Ascending aorta (tissue), 2 donors: ENCODE results near the gene CEMIP. TPM values are rescaled to one million over a fixed set of nuclear protein-coding genes. Genes with fewer than 3 reads are reported as not detected.

Experiments
- DNase-seq, 2 donors: peaks; one replicate each; pipeline ENCODE4 v3.0.0-alpha.2; 2019; ENCODE audit warnings: low spot score in 2 of 2
- H3K27ac ChIP-seq, 2 donors: fragments of 200-600 bp; sonication (generic); one replicate each; pipeline ENCODE4 v1.5.1; 2016 to 2017; ENCODE audit warnings: mild to moderate bottlenecking in 1 of 2
- H3K27me3 ChIP-seq: fragments of 200-600 bp; sonication (generic); one replicate; pipeline ENCODE4 v1.5.1; 2017
- H3K36me3 ChIP-seq, 2 donors: fragments of 200-600 bp; sonication (generic); one replicate each; pipeline ENCODE4 v1.5.1; 2016
- H3K4me1 ChIP-seq, 2 donors: fragments of 200-600 bp; sonication (generic); one replicate each; pipeline ENCODE4 v1.5.1; 2016 to 2017; ENCODE audit warnings: mild to moderate bottlenecking in 1 of 2
- H3K4me3 ChIP-seq, 2 donors: fragments of 200-600 bp; sonication (generic); one replicate each; pipeline ENCODE4 v1.5.1; 2016 to 2017; ENCODE audit warnings: mild to moderate bottlenecking in 1 of 2
- H3K9me3 ChIP-seq, 2 donors: fragments of 200-600 bp; sonication (generic); one replicate each; pipeline ENCODE4 v1.5.1; 2016
- CTCF ChIP-seq, 3 experiments: fragments of 200-600 bp in 2 of 3; fragments of 450-650 bp in 1 of 3; sonication (generic) in 2 of 3; IDR thresholded peaks; one replicate each; pipeline ENCODE4 v1.5.1; 2016 to 2019; ENCODE audit warnings: antibody characterized with exemption in 3 of 3, mild to moderate bottlenecking in 1 of 3, moderate library complexity in 1 of 3
- intact Hi-C: fragments of 100-400 bp; cut with DNase I; formaldehyde crosslinking; loops from one replicate; pipeline ENCODE4 v1.15.1; 2023
- total RNA-seq: library from RNA; depleted of rRNA; stranded (reverse); fragments of >200 nt; gene quantifications from one replicate; pipeline ENCODE4 v1.1.0, GENCODE V29; 2016

The CEMIP gene
- total RNA-seq, 1 donor from 2014 or later = not detected

- Histone ChIP-seq H3K36me3 (peaks cover 21 to 22% of the 10 kb centered on the region in 2 donors), H3K27me3 (no peaks in the 10 kb centered on the region), H3K4me3 (no peak overlapping the region), H3K27ac (no peak overlapping the region), H3K9me3 (no peaks in the 10 kb centered on the region), H3K4me1 (peaks cover 0 to 12% of the 10 kb centered on the region in 2 donors)
- TF ChIP-seq CTCF (IDR thresholded peaks at IDR 0.05) = no peak
- intact Hi-C loops = loop anchor here (10.0 kb wide), 1 partner anchor 1057 kb away; no protein-coding TSS in a partner anchor
- no peak for DNase-seq
Observed at GRCh38 chr15:80982205-80982604, 203.0 kb downstream of the CEMIP start.

- H3K9me3 ChIP-seq = no peaks in the 10 kb centered on the region
- DNase-seq = no peak
- H3K36me3 ChIP-seq = peaks cover 21 to 22% of the 10 kb centered on the region in 2 donors
- H3K4me1 ChIP-seq = peaks cover 0 to 12% of the 10 kb centered on the region in 2 donors
- H3K4me3 ChIP-seq = no peak overlapping the region
- no peaks in the 10 kb centered on the region for H3K27me3 ChIP-seq
- TF ChIP-seq CTCF (IDR thresholded peaks at IDR 0.05) = no peak
- intact Hi-C loops = loop anchor here (10.0 kb wide), 1 partner anchor 1058 kb away; no protein-coding TSS in a partner anchor
- no peak overlapping the region for H3K27ac ChIP-seq
Observed at GRCh38 chr15:80982839-80983238, 203.7 kb downstream of the CEMIP start.

- no peak for TF ChIP-seq CTCF (IDR thresholded peaks at IDR 0.05)
- Histone ChIP-seq H3K4me3 (no peak overlapping the region), H3K27ac (peak overlapping the region in 1 of 2 donors; percentile 36), H3K9me3 (no peaks in the 10 kb centered on the region), H3K4me1 (peaks cover 0 to 21% of the 10 kb centered on the region in 2 donors), H3K36me3 (peaks cover 12 to 19% of the 10 kb centered on the region in 2 donors), H3K27me3 (no peaks in the 10 kb centered on the region)
- DNase-seq = peak in 1 of 2 donors; percentile 58
- intact Hi-C loops = loop anchor here (5.0 to 10.0 kb wide), 3 partner anchors 282 to 1060 kb away; no protein-coding TSS in a partner anchor
Observed at GRCh38 chr15:80984856-80985255, 205.7 kb downstream of the CEMIP start.

- H3K27ac ChIP-seq = no peak overlapping the region
- peaks cover 1 to 10% of the 10 kb centered on the region in 2 donors for H3K36me3 ChIP-seq
- intact Hi-C loops = loop anchor here (5.0 to 10.0 kb wide), 3 partner anchors 281 to 1061 kb away; no protein-coding TSS in a partner anchor
- H3K9me3 ChIP-seq = no peaks in the 10 kb centered on the region
- peaks cover 0 to 28% of the 10 kb centered on the region in 2 donors for H3K4me1 ChIP-seq
- no peak for TF ChIP-seq CTCF (IDR thresholded peaks at IDR 0.05)
- DNase-seq = peak in 1 of 2 donors; percentile 21
- H3K4me3 ChIP-seq = no peak overlapping the region
- H3K27me3 ChIP-seq = no peaks in the 10 kb centered on the region
Observed at GRCh38 chr15:80985981-80986380, 206.8 kb downstream of the CEMIP start.

- H3K9me3 ChIP-seq = no peaks in the 10 kb centered on the region
- H3K4me3 ChIP-seq = no peak overlapping the region
- peaks cover 0 to 5% of the 10 kb centered on the region in 2 donors for H3K36me3 ChIP-seq
- no peaks in the 10 kb centered on the region for H3K27me3 ChIP-seq
- peak in 1 of 2 donors; percentile 41 for DNase-seq
- no peak for TF ChIP-seq CTCF (IDR thresholded peaks at IDR 0.05)
- no peak overlapping the region for H3K27ac ChIP-seq
- peaks cover 0 to 29% of the 10 kb centered on the region in 2 donors for H3K4me1 ChIP-seq
- intact Hi-C loops = loop anchor here (5.0 to 10.0 kb wide), 3 partner anchors 281 to 1062 kb away; no protein-coding TSS in a partner anchor
Observed at GRCh38 chr15:80986487-80986886, 207.3 kb downstream of the CEMIP start.
